ENCODE data around the gene BLOC1S1. TPM values are rescaled to one million over a fixed set of nuclear protein-coding genes. Genes with fewer than 3 reads are reported as not detected.

Gene BLOC1S1
- total and polyA plus RNA-seq, 4 donors = 87.3 to 351 (median 181) TPM

- no peaks in the 10 kb centered on the region for H3K9me3 ChIP-seq (ENCODE audit: control insufficient read depth, low read length)
- intact Hi-C loops (cut with DNase I) = loop anchor here in 1 of 2 donors (2.0 kb wide), 3 partner anchors 21 to 55 kb away; partner anchors contain the start of gene RDH5
- peaks cover 0 to 4% of the 10 kb centered on the region in 2 donors for H3K36me3 ChIP-seq (ENCODE audit: control insufficient read depth in 1 of 2, insufficient read depth in 2 of 2, low read length in 1 of 2)
- no peak overlapping the region for H3K27ac ChIP-seq (ENCODE audit: low read depth in 1 of 2, low read length in 2 of 2)
- no peak overlapping the region for H3K4me3 ChIP-seq (ENCODE audit: low read length in 2 of 2)
- 9 to 10% methylated on average over 17 of the region's 17 CpGs for WGBS, 2 donors
- ATAC-seq (ENCODE audit: low FRiP score) (peak; percentile 70), DNase-seq (peak; percentile 78 to 84)
- H3K4me1 ChIP-seq (ENCODE audit: control insufficient read depth in 1 of 2, insufficient read depth in 2 of 2, low read length in 2 of 2) = no peaks in the 10 kb centered on the region
- no peaks in the 10 kb centered on the region for H3K27me3 ChIP-seq (ENCODE audit: control insufficient read depth in 1 of 2, insufficient read depth in 2 of 2, low read length in 1 of 2)
These were observed 34.4 kb upstream of the BLOC1S1 start for GRCh38 chr12:55681142-55682077.

GRCh38 chr12:55682087-55682796 lies 33.6 kb upstream of the BLOC1S1 start:
- Histone ChIP-seq H3K36me3 (ENCODE audit: control insufficient read depth in 1 of 2, insufficient read depth in 2 of 2, low read length in 1 of 2) (peaks cover 0 to 6% of the 10 kb centered on the region in 2 donors), H3K27me3 (ENCODE audit: control insufficient read depth in 1 of 2, insufficient read depth in 2 of 2, low read length in 1 of 2) (no peaks in the 10 kb centered on the region), H3K27ac (ENCODE audit: low read depth in 1 of 2, low read length in 2 of 2) (no peak overlapping the region), H3K9me3 (ENCODE audit: control insufficient read depth, low read length) (no peaks in the 10 kb centered on the region), H3K4me1 (ENCODE audit: control insufficient read depth in 1 of 2, insufficient read depth in 2 of 2, low read length in 2 of 2) (no peaks in the 10 kb centered on the region), H3K4me3 (ENCODE audit: low read length in 2 of 2) (no peak overlapping the region)
- intact Hi-C loops (cut with DNase I) = loop anchor here in 1 of 2 donors (2.0 kb wide), 1 partner anchor 21 kb away; no protein-coding TSS in a partner anchor
- DNase-seq (peak in 1 of 2 donors; percentile 62), ATAC-seq (ENCODE audit: low FRiP score) (peak; percentile 3)
- 84 to 87% methylated on average over 13 of the region's 13 CpGs for WGBS, 2 donors

- no peaks in the 10 kb centered on the region for H3K27me3 ChIP-seq (ENCODE audit: control insufficient read depth in 1 of 2, insufficient read depth in 2 of 2, low read length in 1 of 2)
- no peaks in the 10 kb centered on the region for H3K9me3 ChIP-seq (ENCODE audit: control insufficient read depth, low read length)
- intact Hi-C loops (cut with DNase I) = loop anchor here in 1 of 2 donors (2.0 kb wide), 1 partner anchor 19 kb away; no protein-coding TSS in a partner anchor
- ATAC-seq (ENCODE audit: low FRiP score) (no peak), DNase-seq (peak in 1 of 2 donors; percentile 35)
- 84% methylated on average over 7 of the region's 7 CpGs for WGBS, 2 donors
- no peak overlapping the region for H3K27ac ChIP-seq (ENCODE audit: low read depth in 1 of 2, low read length in 2 of 2)
- H3K36me3 ChIP-seq (ENCODE audit: control insufficient read depth in 1 of 2, insufficient read depth in 2 of 2, low read length in 1 of 2) = peaks cover 5 to 9% of the 10 kb centered on the region in 2 donors
- H3K4me3 ChIP-seq (ENCODE audit: low read length in 2 of 2) = no peak overlapping the region
- H3K4me1 ChIP-seq (ENCODE audit: control insufficient read depth in 1 of 2, insufficient read depth in 2 of 2, low read length in 2 of 2) = no peaks in the 10 kb centered on the region
These were observed 32.2 kb upstream of the BLOC1S1 start for GRCh38 chr12:55683676-55684075.

- peaks cover 5 to 9% of the 10 kb centered on the region in 2 donors for H3K36me3 ChIP-seq (ENCODE audit: control insufficient read depth in 1 of 2, insufficient read depth in 2 of 2, low read length in 1 of 2)
- no peaks in the 10 kb centered on the region for H3K9me3 ChIP-seq (ENCODE audit: control insufficient read depth, low read length)
- no peak overlapping the region for H3K4me3 ChIP-seq (ENCODE audit: low read length in 2 of 2)
- H3K27me3 ChIP-seq (ENCODE audit: control insufficient read depth in 1 of 2, insufficient read depth in 2 of 2, low read length in 1 of 2) = no peaks in the 10 kb centered on the region
- DNase-seq (peak in 1 of 2 donors; percentile 71), ATAC-seq (ENCODE audit: low FRiP score) (no peak)
- no peak overlapping the region for H3K27ac ChIP-seq (ENCODE audit: low read depth in 1 of 2, low read length in 2 of 2)
- H3K4me1 ChIP-seq (ENCODE audit: control insufficient read depth in 1 of 2, insufficient read depth in 2 of 2, low read length in 2 of 2) = no peaks in the 10 kb centered on the region
- 86 to 89% methylated on average over 20 of the region's 20 CpGs for WGBS, 2 donors
- intact Hi-C loops (cut with DNase I) = no loop called here
These were observed 31.0 kb upstream of the BLOC1S1 start for GRCh38 chr12:55684761-55685370.

- no peak overlapping the region for H3K27ac ChIP-seq (ENCODE audit: low read depth in 1 of 2, low read length in 2 of 2)
- no peaks in the 10 kb centered on the region for H3K9me3 ChIP-seq (ENCODE audit: control insufficient read depth, low read length)
- H3K36me3 ChIP-seq (ENCODE audit: control insufficient read depth in 1 of 2, insufficient read depth in 2 of 2, low read length in 1 of 2) = peaks cover 5 to 9% of the 10 kb centered on the region in 2 donors
- no peak overlapping the region for H3K4me3 ChIP-seq (ENCODE audit: low read length in 2 of 2)
- intact Hi-C loops (cut with DNase I) = no loop called here
- no peaks in the 10 kb centered on the region for H3K4me1 ChIP-seq (ENCODE audit: control insufficient read depth in 1 of 2, insufficient read depth in 2 of 2, low read length in 2 of 2)
- peak in 1 of 2 donors; percentile 27 for DNase-seq
- no peaks in the 10 kb centered on the region for H3K27me3 ChIP-seq (ENCODE audit: control insufficient read depth in 1 of 2, insufficient read depth in 2 of 2, low read length in 1 of 2)
- ATAC-seq (ENCODE audit: low FRiP score) = no peak
- WGBS, 2 donors = 87 to 88% methylated on average over 5 of the region's 5 CpGs
These were observed 30.2 kb upstream of the BLOC1S1 start for GRCh38 chr12:55685671-55686070.

GRCh38 chr12:55686366-55687010 lies 29.4 kb upstream of the BLOC1S1 start:
- intact Hi-C loops (cut with DNase I) = no loop called here
- Histone ChIP-seq H3K27me3 (ENCODE audit: control insufficient read depth in 1 of 2, insufficient read depth in 2 of 2, low read length in 1 of 2) (no peaks in the 10 kb centered on the region), H3K4me1 (ENCODE audit: control insufficient read depth in 1 of 2, insufficient read depth in 2 of 2, low read length in 2 of 2) (no peaks in the 10 kb centered on the region), H3K36me3 (ENCODE audit: control insufficient read depth in 1 of 2, insufficient read depth in 2 of 2, low read length in 1 of 2) (peaks cover 5 to 9% of the 10 kb centered on the region in 2 donors), H3K9me3 (ENCODE audit: control insufficient read depth, low read length) (no peaks in the 10 kb centered on the region), H3K4me3 (ENCODE audit: low read length in 2 of 2) (no peak overlapping the region), H3K27ac (ENCODE audit: low read depth in 1 of 2, low read length in 2 of 2) (no peak overlapping the region)
- WGBS, 2 donors = 74 to 80% methylated on average over 9 of the region's 9 CpGs
- DNase-seq (peak in 1 of 2 donors; percentile 62), ATAC-seq (ENCODE audit: low FRiP score) (no peak)

- no peaks in the 10 kb centered on the region for H3K9me3 ChIP-seq (ENCODE audit: control insufficient read depth, low read length)
- H3K36me3 ChIP-seq (ENCODE audit: control insufficient read depth in 1 of 2, insufficient read depth in 2 of 2, low read length in 1 of 2) = peaks cover 9% of the 10 kb centered on the region in 2 donors
- H3K27ac ChIP-seq (ENCODE audit: low read depth in 1 of 2, low read length in 2 of 2) = no peak overlapping the region
- intact Hi-C loops (cut with DNase I) = no loop called here
- DNase-seq = peak in 1 of 2 donors; percentile 46
- H3K27me3 ChIP-seq (ENCODE audit: control insufficient read depth in 1 of 2, insufficient read depth in 2 of 2, low read length in 1 of 2) = no peaks in the 10 kb centered on the region
- no peak overlapping the region for H3K4me3 ChIP-seq (ENCODE audit: low read length in 2 of 2)
- H3K4me1 ChIP-seq (ENCODE audit: control insufficient read depth in 1 of 2, insufficient read depth in 2 of 2, low read length in 2 of 2) = no peaks in the 10 kb centered on the region
- no peak for ATAC-seq (ENCODE audit: low FRiP score)
These were observed 28.1 kb upstream of the BLOC1S1 start for GRCh38 chr12:55687746-55688145.

All from aorta (tissue), 5 donors.